Brain pericyte (primary cell): ENCODE data around the gene ZSCAN23.
"Not testable (repeated sequence)": the region's sequence is repeated elsewhere in the genome, so short reads cannot be mapped to it uniquely, and the experiment has no call there.

ENCODE experiments used
- DNase-seq: peaks from one replicate; pipeline ENCODE4 v3.0.0-alpha.2; 2012; ENCODE audit warnings: low read depth, low spot score

The ZSCAN23 gene

GRCh38 chr6:28436404-28436803 is 6.9 kb downstream of the ZSCAN23 start:
- no peak for DNase-seq

DNA sequence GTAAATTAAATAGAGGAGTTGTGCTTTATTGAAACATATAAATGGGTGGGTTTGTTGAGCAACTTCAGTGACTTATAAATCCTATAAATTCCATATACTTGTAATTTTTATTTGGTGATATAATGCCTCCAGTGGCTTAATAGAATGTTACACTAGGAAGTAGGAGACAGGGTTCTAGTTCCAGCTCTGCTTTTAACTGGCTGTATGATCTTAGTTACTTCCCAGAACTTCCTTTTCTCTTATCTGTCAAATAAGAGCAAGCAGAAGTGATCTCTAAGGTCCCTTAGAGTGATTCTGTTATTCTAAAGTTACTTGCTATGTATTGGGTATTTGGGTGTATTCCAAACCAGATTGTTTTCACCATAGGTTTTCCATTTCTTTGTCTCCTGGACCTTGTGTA is 10.2 kb downstream of the ZSCAN23 start:
- no peak for DNase-seq

GRCh38 chr6:28429781-28430180 is 13.5 kb downstream of the ZSCAN23 start:
- DNase-seq: no peak

DNA sequence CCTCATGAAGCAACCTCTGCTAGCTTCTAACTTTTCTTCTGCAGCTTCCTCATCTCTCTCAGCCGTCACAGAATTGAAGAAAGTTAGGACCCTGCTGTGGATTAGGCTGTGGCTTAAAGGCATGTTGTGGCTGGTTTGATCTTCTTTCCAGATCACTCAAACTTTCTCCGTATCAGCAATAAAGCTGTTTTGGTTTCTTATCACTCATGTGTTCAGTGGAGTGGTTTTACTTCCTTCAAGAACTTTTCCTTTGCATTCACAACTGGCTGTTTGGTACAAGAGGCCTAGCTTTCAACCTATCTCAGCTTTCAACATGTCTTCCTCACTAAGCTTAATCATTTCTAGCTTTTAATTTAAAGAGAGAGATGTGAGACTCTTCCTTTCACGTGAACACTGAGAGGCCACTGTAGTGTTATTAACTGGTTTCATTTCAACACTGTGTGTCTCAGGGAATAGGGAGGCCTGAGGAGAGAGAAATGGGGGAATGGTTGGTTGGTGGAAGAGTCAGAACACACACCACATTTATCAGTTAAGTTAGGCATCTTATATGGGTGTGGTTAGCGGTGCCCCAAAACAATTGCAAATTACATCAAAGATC is 17.2 kb downstream of the ZSCAN23 start:
- no peak for DNase-seq

GRCh38 chr6:28424163-28424562 is 19.1 kb downstream of the ZSCAN23 start:
- no peak for DNase-seq

GRCh38 chr6:28423546-28423945 is 19.7 kb downstream of the ZSCAN23 start:
- no peak for DNase-seq

DNA sequence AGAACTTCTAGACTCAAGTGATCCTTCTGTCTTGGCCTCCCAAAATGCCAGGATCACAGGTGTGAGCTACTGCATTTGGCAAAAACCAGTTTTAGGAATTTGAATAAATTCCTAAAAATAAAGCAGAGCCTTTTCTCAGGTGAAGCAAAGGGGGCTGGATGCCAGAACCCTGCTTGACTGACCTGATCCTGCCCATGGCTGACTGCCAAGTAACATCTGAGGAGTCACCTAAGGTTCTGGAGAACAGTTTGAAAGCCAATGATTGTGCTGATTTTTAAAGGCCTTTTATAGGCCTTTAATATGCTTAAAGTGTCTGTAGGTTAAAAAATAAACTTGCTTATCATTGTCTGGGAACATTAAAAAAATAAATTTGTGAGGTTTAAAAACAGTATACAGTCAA is 29.6 kb downstream of the ZSCAN23 start:
- no peak for DNase-seq

- DNase-seq: no peak
Measured at GRCh38 chr6:28410767-28411166, 32.5 kb downstream of the ZSCAN23 start.

GRCh38 chr6:28408076-28408802 is 35.1 kb downstream of the ZSCAN23 start:
- DNase-seq: no peak

DNA sequence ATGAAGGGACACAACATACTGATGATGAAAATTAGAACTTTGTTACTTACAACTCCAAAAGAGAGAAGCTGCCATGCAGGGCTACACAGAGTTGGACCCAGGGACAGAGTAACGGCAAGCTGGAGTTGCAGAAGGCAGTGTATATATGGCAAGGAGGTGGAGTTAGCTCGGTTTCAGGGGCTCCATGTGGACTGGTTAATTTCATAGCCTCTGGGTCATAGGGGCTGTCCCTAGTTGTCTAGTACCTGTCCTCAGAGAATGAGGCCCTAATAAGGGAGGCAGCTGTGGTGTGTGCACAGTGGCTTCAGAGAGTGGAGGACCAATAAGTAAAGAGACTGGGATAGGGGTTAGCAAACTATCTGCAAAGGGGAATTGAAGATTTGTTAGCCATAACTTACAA is 35.9 kb downstream of the ZSCAN23 start:
- DNase-seq: no peak

DNA sequence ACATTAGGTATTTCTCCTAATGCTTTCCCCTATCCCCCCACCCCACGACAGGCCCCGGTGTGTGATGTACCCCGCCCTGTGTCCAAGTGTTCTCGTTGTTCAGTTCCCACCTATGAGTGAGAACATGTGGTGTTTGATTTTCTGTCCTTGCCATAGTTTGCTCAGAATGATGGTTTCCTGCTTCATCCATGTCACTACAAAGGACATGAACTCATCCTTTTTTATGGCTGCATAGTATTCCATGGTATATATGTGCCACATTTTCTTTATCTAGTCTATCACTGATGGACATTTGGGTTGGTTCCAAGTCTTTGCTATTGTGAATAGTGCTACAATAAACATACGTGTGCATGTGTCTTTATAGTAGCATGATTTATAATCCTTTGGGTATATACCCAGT is 39.4 kb downstream of the ZSCAN23 start:
- DNase-seq: not testable (repeated sequence)

GRCh38 chr6:28402197-28402596 is 41.1 kb downstream of the ZSCAN23 start:
- DNase-seq: no peak

GRCh38 chr6:28401172-28401571 is 42.1 kb downstream of the ZSCAN23 start:
- DNase-seq: no peak

- no peak for DNase-seq
Measured at GRCh38 chr6:28400122-28400451, 43.2 kb downstream of the ZSCAN23 start.

DNA sequence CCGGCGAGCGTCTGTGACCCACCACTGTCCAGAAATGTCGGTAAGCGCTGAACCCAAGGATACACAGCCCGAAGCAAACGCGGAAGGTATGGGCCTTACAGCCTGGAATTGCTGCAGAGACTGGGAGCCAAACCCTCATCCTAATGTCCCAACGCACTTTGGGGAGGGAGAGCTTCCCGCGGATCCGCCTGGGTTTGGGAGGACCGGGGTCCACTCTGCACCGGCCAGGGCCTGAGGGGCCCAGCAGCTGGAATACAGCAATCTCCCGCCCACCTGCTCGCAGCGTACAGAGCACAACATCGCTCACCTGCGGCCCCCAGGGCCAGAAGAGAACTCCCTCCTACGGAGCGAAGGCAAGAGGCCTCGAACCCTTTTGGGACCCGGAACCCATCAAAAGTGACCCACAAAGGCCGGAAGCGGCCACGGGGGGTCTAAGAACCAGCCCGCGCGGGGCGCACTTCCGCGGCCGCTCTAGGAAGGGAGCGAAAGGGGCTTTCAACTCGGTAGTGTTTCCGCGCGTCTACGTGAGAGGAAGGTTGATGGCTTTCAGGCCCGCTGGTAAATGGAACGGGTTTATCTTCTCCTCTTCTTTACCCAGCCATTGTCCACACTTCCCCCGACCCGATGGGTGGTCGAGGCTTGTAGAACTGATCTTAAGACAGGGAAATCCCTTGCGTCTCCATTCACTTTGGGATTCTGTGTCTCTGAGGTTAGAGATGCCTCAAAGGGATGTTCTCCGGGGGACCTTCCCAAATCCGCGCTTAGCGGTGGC is 43.8 kb downstream of the ZSCAN23 start, which contains the start of gene ZSCAN12:
ZSCAN12 (minus strand) TSS at position 398 of the 772 bp plus-strand sequence. CDS start 1,342 bp downstream, outside the sequence.
- DNase-seq: peak; percentile 53

DNA sequence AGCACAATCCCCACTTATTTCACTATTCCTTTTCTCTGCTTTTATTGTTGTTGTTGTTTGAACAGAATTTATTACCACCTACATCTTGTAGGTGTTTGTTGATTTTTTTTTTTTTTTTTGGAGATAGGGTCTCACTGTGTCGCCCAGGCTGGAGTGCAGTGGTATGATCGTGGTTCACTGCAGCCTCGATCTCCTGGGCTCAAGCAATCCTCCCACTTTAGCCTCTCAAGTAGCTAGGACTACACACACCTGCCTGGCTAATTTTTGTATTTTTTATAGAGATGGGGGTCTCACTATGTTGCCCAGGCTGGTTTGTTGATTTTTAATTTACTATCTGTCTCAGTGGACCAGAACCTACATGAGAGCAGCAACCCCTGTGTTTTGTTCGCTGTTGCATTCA is 47.4 kb downstream of the ZSCAN23 start:
- no peak for DNase-seq

- DNase-seq: no peak
Measured at GRCh38 chr6:28393912-28394662, 49.2 kb downstream of the ZSCAN23 start.

- DNase-seq: no peak
Measured at GRCh38 chr6:28390688-28391087, 52.6 kb downstream of the ZSCAN23 start.

DNA sequence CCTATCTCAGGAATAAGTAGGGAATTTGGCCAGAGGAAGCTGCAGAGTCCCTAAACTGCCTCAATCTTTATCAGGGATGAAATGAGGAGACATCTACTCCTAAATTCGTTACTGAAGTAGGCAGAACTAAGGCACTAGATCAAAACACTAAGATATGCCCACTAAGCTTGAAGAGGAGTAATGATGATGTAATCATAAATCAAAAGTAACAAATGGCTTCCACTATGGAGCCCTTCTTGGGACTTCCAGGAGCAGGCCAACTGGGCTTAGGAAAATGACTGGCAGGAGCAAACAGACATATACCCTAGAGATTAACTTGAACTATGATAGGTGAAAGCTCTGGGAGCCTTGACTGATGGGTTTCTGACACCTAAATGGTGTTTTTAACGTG is 59.2 kb downstream of the ZSCAN23 start:
- DNase-seq: no peak

DNA sequence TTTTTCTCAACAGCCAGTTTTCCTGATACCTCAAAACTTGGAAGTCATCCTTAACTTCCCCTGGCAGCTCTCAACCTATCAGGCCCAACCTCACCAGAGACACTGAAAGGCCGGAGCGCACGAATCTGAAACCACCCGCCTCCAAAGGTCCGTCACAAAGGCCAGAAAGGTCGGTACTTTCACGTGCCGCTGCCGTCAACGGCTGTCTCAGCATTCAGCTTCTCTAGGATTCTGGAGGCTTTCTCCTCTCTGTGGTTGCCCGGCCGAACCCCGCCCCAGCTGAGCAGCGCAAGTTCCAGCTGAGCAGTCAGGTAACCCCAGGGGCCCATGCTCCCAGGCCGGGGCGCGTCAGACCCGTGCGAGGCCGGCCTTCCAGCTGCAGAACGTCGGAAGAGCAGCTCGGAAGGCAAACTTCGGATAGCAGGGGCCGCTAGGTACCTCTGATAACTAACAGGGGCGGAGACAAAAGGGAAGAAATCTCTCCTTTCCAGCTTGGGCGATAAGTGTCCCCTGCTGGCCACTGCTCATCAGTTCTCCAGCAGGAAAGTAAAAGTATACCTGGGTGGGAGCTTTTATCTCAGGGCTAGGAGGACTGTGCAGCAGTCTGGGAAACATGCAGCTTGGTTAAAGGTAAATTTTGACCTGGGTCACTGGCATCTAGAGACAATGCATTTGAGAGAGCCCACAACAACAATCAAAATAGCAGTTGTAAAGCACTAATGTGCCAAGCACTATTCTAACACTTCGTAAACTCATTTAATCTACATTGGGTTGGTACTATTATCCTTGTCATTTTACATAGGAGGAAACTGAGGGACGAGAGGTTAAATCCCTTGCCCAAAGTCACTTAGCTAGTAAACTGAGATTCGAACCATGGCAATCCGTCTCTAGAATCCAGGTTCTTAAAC is 59.8 kb downstream of the ZSCAN23 start:
- peak; percentile 77 for DNase-seq
